Measurements from ENCODE around the gene VWA8.

Gene VWA8

GRCh38 chr13:41631296-41631965 is 329.5 kb downstream of the VWA8 start (continued):
- TF ChIP-seq, protein P1, sequence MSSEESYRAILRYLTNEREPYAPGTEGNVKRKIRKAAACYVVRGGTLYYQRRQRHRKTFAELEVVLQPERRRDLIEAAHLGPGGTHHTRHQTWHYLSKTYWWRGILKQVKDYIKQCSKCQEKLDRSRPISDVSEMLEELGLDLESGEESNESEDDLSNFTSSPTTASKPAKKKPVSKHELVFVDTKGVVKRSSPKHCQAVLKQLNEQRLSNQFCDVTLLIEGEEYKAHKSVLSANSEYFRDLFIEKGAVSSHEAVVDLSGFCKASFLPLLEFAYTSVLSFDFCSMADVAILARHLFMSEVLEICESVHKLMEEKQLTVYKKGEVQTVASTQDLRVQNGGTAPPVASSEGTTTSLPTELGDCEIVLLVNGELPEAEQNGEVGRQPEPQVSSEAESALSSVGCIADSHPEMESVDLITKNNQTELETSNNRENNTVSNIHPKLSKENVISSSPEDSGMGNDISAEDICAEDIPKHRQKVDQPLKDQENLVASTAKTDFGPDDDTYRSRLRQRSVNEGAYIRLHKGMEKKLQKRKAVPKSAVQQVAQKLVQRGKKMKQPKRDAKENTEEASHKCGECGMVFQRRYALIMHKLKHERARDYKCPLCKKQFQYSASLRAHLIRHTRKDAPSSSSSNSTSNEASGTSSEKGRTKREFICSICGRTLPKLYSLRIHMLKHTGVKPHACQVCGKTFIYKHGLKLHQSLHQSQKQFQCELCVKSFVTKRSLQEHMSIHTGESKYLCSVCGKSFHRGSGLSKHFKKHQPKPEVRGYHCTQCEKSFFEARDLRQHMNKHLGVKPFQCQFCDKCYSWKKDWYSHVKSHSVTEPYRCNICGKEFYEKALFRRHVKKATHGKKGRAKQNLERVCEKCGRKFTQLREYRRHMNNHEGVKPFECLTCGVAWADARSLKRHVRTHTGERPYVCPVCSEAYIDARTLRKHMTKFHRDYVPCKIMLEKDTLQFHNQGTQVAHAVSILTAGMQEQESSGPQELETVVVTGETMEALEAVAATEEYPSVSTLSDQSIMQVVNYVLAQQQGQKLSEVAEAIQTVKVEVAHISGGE (tag by site-specific recombination; conservative IDR thresholded peaks at IDR 0.05; ENCODE audit: low read depth), result no peak
- no peak for TF ChIP-seq ZNF792 (tag by site-specific recombination; IDR thresholded peaks at IDR 0.05)
- TF ChIP-seq ELK4 (IDR thresholded peaks at IDR 0.05; ENCODE audit: borderline replicate concordance, low read depth, low read length), result no peak
- TF ChIP-seq ZBTB1 (tag by site-specific recombination; IDR thresholded peaks at IDR 0.05), result no peak
- TF ChIP-seq KLF8 (tag by site-specific recombination; IDR thresholded peaks at IDR 0.05), result no peak
- TF ChIP-seq ZNF830 (tag by site-specific recombination; IDR thresholded peaks at IDR 0.05; ENCODE audit: low read depth), result no peak
- no peak for TF ChIP-seq ZNF335 (tag by site-specific recombination; conservative IDR thresholded peaks at IDR 0.05)
- no peak for TF ChIP-seq HOXA7 (CRISPR knock-in tag; IDR thresholded peaks at IDR 0.05; ENCODE audit: borderline replicate concordance)
- TF ChIP-seq ZNF394 (tag by site-specific recombination; IDR thresholded peaks at IDR 0.05; ENCODE audit: borderline replicate concordance), result no peak
- TF ChIP-seq, protein P2, sequence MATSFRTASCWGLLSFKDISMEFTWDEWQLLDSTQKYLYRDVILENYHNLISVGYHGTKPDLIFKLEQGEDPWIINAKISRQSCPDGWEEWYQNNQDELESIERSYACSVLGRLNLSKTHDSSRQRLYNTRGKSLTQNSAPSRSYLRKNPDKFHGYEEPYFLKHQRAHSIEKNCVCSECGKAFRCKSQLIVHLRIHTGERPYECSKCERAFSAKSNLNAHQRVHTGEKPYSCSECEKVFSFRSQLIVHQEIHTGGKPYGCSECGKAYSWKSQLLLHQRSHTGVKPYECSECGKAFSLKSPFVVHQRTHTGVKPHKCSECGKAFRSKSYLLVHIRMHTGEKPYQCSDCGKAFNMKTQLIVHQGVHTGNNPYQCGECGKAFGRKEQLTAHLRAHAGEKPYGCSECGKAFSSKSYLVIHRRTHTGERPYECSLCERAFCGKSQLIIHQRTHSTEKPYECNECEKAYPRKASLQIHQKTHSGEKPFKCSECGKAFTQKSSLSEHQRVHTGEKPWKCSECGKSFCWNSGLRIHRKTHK (tag by site-specific recombination; IDR thresholded peaks at IDR 0.05), result no peak

GRCh38 chr13:41627425-41627824 is 333.5 kb downstream of the VWA8 start:
- no peak for TF ChIP-seq ZNF529 (tag by site-specific recombination; IDR thresholded peaks at IDR 0.05; ENCODE audit: insufficient replicate concordance)
- TF ChIP-seq HOXA7 (CRISPR knock-in tag; IDR thresholded peaks at IDR 0.05; ENCODE audit: borderline replicate concordance), result no peak
- no peak for TF ChIP-seq ZBTB7A (tag by site-specific recombination; IDR thresholded peaks at IDR 0.05; ENCODE audit: low read depth)
- TF ChIP-seq, protein P3, sequence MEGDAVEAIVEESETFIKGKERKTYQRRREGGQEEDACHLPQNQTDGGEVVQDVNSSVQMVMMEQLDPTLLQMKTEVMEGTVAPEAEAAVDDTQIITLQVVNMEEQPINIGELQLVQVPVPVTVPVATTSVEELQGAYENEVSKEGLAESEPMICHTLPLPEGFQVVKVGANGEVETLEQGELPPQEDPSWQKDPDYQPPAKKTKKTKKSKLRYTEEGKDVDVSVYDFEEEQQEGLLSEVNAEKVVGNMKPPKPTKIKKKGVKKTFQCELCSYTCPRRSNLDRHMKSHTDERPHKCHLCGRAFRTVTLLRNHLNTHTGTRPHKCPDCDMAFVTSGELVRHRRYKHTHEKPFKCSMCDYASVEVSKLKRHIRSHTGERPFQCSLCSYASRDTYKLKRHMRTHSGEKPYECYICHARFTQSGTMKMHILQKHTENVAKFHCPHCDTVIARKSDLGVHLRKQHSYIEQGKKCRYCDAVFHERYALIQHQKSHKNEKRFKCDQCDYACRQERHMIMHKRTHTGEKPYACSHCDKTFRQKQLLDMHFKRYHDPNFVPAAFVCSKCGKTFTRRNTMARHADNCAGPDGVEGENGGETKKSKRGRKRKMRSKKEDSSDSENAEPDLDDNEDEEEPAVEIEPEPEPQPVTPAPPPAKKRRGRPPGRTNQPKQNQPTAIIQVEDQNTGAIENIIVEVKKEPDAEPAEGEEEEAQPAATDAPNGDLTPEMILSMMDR (tag by site-specific recombination; IDR thresholded peaks at IDR 0.05), result no peak
- TF ChIP-seq, protein P4, sequence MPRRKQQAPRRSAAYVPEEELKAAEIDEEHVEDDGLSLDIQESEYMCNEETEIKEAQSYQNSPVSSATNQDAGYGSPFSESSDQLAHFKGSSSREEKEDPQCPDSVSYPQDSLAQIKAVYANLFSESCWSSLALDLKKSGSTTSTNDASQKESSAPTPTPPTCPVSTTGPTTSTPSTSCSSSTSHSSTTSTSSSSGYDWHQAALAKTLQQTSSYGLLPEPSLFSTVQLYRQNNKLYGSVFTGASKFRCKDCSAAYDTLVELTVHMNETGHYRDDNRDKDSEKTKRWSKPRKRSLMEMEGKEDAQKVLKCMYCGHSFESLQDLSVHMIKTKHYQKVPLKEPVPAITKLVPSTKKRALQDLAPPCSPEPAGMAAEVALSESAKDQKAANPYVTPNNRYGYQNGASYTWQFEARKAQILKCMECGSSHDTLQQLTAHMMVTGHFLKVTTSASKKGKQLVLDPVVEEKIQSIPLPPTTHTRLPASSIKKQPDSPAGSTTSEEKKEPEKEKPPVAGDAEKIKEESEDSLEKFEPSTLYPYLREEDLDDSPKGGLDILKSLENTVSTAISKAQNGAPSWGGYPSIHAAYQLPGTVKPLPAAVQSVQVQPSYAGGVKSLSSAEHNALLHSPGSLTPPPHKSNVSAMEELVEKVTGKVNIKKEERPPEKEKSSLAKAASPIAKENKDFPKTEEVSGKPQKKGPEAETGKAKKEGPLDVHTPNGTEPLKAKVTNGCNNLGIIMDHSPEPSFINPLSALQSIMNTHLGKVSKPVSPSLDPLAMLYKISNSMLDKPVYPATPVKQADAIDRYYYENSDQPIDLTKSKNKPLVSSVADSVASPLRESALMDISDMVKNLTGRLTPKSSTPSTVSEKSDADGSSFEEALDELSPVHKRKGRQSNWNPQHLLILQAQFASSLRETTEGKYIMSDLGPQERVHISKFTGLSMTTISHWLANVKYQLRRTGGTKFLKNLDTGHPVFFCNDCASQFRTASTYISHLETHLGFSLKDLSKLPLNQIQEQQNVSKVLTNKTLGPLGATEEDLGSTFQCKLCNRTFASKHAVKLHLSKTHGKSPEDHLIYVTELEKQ (tag by site-specific recombination; IDR thresholded peaks at IDR 0.05; ENCODE audit: borderline replicate concordance), result no peak
- TF ChIP-seq GLI4 (tag by site-specific recombination; IDR thresholded peaks at IDR 0.05), result no peak
- TF ChIP-seq ZNF324 (tag by site-specific recombination; IDR thresholded peaks at IDR 0.05), result no peak
- no peak for TF ChIP-seq ZNF10 (tag by site-specific recombination; IDR thresholded peaks at IDR 0.05)
- no peak for TF ChIP-seq ATF2 (tag by site-specific recombination; IDR thresholded peaks at IDR 0.05; ENCODE audit: low read depth)
- no peak for TF ChIP-seq ZNF184 (tag by site-specific recombination; IDR thresholded peaks at IDR 0.05)
- CTCF ChIA-PET, result interaction anchor here (0.7 kb wide), 1 partner anchor 25 kb away, joined by 3 read pairs; no protein-coding TSS in a partner anchor

More at GRCh38 chr13:41627425-41627824, 333.5 kb downstream of the VWA8 start:
- Histone ChIP-seq H3K36me3 (ENCODE audit: control insufficient read depth in 2 of 2, insufficient read depth in 1 of 2, low read length in 2 of 2) (no peaks in the 10 kb centered on the region), H3K4me1 (ENCODE audit: control insufficient read depth, insufficient read depth, low read length) (no peaks in the 10 kb centered on the region), H3K27ac (ENCODE audit: extremely low read depth, low read depth, low read length) (no peak overlapping the region), H3K4me3 (ENCODE audit: low read depth, low read length) (no peak overlapping the region), H3K9me3 (ENCODE audit: control insufficient read depth, insufficient read depth, low read depth, low read length) (no peaks in the 10 kb centered on the region)
- POLR2A ChIA-PET, result no interaction called here
